HAP-1 (cell line): ENCODE data around the gene C5orf24.
A peak's percentile ranks its signal among the peaks of the same experiment; 100 is the strongest.

Experiments
- DNase-seq, 2 experiments: peaks; one replicate each; pipeline ENCODE4 v3.0.0-alpha.2; 2016 to 2020; ENCODE audit warnings: low spot score in 2 of 2
- H3K27me3 ChIP-seq: fragments of 250-450 bp; sonication (Bioruptor Pico); 2 replicates; pipeline ENCODE4 v1.5.1; 2020; ENCODE audit warnings: low read depth, mild to moderate bottlenecking, moderate library complexity
- H3K36me3 ChIP-seq: fragments of 250-450 bp; sonication (Bioruptor Pico); replicated peaks from 2 replicates; pipeline ENCODE4 v1.5.1; 2020; ENCODE audit warnings: mild to moderate bottlenecking
- H3K4me1 ChIP-seq: fragments of 250-450 bp; sonication (Bioruptor Pico); 2 replicates; pipeline ENCODE4 v1.5.1; 2020; ENCODE audit warnings: mild to moderate bottlenecking
- H3K4me3 ChIP-seq: fragments of 250-450 bp; sonication (Bioruptor Pico); 2 replicates; pipeline ENCODE4 v1.5.1; 2020; ENCODE audit warnings: mild to moderate bottlenecking, moderate library complexity
- H3K9me3 ChIP-seq: fragments of 250-450 bp; sonication (Bioruptor Pico); 2 replicates; pipeline ENCODE4 v1.5.1; 2020; ENCODE audit warnings: mild to moderate bottlenecking, moderate library complexity
- in situ Hi-C: fragments of 300-500 bp; cut with MboI; formaldehyde crosslinking; loops from 3 replicates; pipeline ENCODE4 v1.14.3; 2020; ENCODE audit warnings: low sequenced_read_pairs, inconsistent platforms, mixed read lengths

The C5orf24 gene

GRCh38 chr5:134845852-134846640 lies at the start of gene C5orf24:
C5orf24 (plus strand) TSS chr5:134845968; CDS start chr5:134854901, 8,933 bp downstream.
- DNase-seq: peak; percentile 84 to 94
- no peaks in the 10 kb centered on the region for H3K9me3 ChIP-seq
- no peaks in the 10 kb centered on the region for H3K27me3 ChIP-seq
- peak within 1 kb of the TSS; percentile 65 for H3K4me3 ChIP-seq
- peaks cover 10% of the 10 kb centered on the region for H3K36me3 ChIP-seq
- peaks cover 11% of the 10 kb centered on the region for H3K4me1 ChIP-seq
- in situ Hi-C loops: no loop called here

- in situ Hi-C loops: no loop called here
- DNase-seq: no peak
- Histone ChIP-seq H3K27me3 (no peaks in the 10 kb centered on the region), H3K4me3 (no peak overlapping the region), H3K9me3 (no peaks in the 10 kb centered on the region), H3K4me1 (peaks cover 2% of the 10 kb centered on the region; the same call in 1 of the 2 replicates), H3K36me3 (peaks cover 73% of the 10 kb centered on the region)
Observed at GRCh38 chr5:134798468-134798867, 47.3 kb upstream of the C5orf24 start.

DNA sequence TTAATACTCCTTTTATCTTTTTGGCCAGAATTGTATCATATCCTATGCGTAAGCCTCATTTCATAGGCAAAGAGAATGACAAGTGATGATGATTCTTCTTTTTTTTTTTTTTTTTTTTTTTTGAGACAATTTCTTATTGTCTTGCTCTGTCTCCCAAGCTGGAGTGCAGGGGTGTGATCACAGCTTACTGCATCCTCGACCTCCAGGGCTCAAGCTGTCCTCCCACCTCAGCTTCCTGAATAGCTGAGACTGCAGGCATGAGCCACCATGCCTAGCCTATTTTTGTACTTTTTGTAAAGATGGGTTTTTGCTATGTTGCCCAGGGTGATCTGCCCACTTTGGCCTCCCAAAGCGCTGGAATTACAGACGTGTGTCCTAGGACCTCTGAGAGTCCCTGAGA lies 41.9 kb upstream of the C5orf24 start:
- Histone ChIP-seq H3K36me3 (peaks cover 45% of the 10 kb centered on the region), H3K4me1 (no peaks in the 10 kb centered on the region), H3K4me3 (no peak overlapping the region), H3K9me3 (no peaks in the 10 kb centered on the region), H3K27me3 (no peaks in the 10 kb centered on the region)
- in situ Hi-C loops: no loop called here
- no peak for DNase-seq

GRCh38 chr5:134813407-134813806 lies 32.4 kb upstream of the C5orf24 start:
- in situ Hi-C loops: no loop called here
- H3K4me1 ChIP-seq: no peaks in the 10 kb centered on the region
- no peaks in the 10 kb centered on the region for H3K9me3 ChIP-seq
- H3K36me3 ChIP-seq: peaks cover 67% of the 10 kb centered on the region
- no peak for DNase-seq
- H3K27me3 ChIP-seq: no peaks in the 10 kb centered on the region
- H3K4me3 ChIP-seq: no peak overlapping the region

GRCh38 chr5:134813827-134814226 lies 31.9 kb upstream of the C5orf24 start:
- Histone ChIP-seq H3K27me3 (no peaks in the 10 kb centered on the region), H3K4me1 (no peaks in the 10 kb centered on the region), H3K4me3 (no peak overlapping the region), H3K9me3 (no peaks in the 10 kb centered on the region), H3K36me3 (peaks cover 65% of the 10 kb centered on the region)
- DNase-seq: no peak
- in situ Hi-C loops: no loop called here

GRCh38 chr5:134817006-134817405 lies 28.8 kb upstream of the C5orf24 start:
- Histone ChIP-seq H3K4me1 (no peaks in the 10 kb centered on the region; the same call in 1 of the 2 replicates), H3K36me3 (peaks cover 65% of the 10 kb centered on the region), H3K9me3 (no peaks in the 10 kb centered on the region), H3K4me3 (no peak overlapping the region), H3K27me3 (no peaks in the 10 kb centered on the region)
- in situ Hi-C loops: no loop called here
- no peak for DNase-seq

- Histone ChIP-seq H3K36me3 (peaks cover 61% of the 10 kb centered on the region), H3K9me3 (no peaks in the 10 kb centered on the region), H3K4me1 (no peaks in the 10 kb centered on the region; the same call in 1 of the 2 replicates), H3K27me3 (no peaks in the 10 kb centered on the region), H3K4me3 (no peak overlapping the region)
- in situ Hi-C loops: no loop called here
- DNase-seq: no peak
Observed at GRCh38 chr5:134818776-134819175, 27.0 kb upstream of the C5orf24 start.

- in situ Hi-C loops: no loop called here
- Histone ChIP-seq H3K4me3 (no peak overlapping the region), H3K27me3 (no peaks in the 10 kb centered on the region), H3K9me3 (no peaks in the 10 kb centered on the region), H3K36me3 (peaks cover 57% of the 10 kb centered on the region), H3K4me1 (no peaks in the 10 kb centered on the region; the same call in 1 of the 2 replicates)
- no peak for DNase-seq
Observed at GRCh38 chr5:134819407-134819963, 26.3 kb upstream of the C5orf24 start.

- DNase-seq: no peak
- no peak overlapping the region for H3K4me3 ChIP-seq
- in situ Hi-C loops: no loop called here
- H3K4me1 ChIP-seq: no peaks in the 10 kb centered on the region; the same call in 1 of the 2 replicates
- H3K9me3 ChIP-seq: no peaks in the 10 kb centered on the region
- no peaks in the 10 kb centered on the region for H3K27me3 ChIP-seq
- H3K36me3 ChIP-seq: peaks cover 67% of the 10 kb centered on the region
Observed at GRCh38 chr5:134821841-134822240, 23.9 kb upstream of the C5orf24 start.

GRCh38 chr5:134824681-134825080 lies 21.1 kb upstream of the C5orf24 start:
- H3K36me3 ChIP-seq: peaks cover 67% of the 10 kb centered on the region
- no peaks in the 10 kb centered on the region for H3K9me3 ChIP-seq
- no peaks in the 10 kb centered on the region for H3K27me3 ChIP-seq

DNA sequence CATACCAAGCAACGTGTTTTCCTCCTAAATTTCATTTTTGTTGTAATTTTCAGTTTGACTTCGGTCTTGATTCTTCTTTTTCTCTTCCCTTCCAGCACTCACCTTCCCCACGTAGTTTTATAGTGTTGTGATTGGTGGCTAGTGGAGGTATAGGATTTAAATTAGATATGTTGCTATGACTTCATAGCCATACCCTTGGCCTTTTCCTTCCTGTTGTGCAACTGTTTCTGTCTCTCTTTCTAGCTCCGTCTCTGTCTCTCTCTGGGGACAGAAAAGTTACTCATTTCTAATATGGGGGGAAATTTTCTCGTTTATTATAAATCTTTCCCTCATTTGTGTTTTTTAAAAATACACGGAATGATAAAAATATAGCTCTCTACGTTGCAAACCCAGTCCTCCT lies 20.6 kb upstream of the C5orf24 start:
- Histone ChIP-seq H3K4me3 (no peak overlapping the region), H3K9me3 (no peaks in the 10 kb centered on the region), H3K27me3 (no peaks in the 10 kb centered on the region), H3K36me3 (peaks cover 62% of the 10 kb centered on the region), H3K4me1 (no peaks in the 10 kb centered on the region; the same call in 1 of the 2 replicates)
- DNase-seq: no peak
- in situ Hi-C loops: no loop called here

More at GRCh38 chr5:134824681-134825080, 21.1 kb upstream of the C5orf24 start:
- Histone ChIP-seq H3K4me1 (no peaks in the 10 kb centered on the region; the same call in 1 of the 2 replicates), H3K4me3 (no peak overlapping the region)
- no peak for DNase-seq
- in situ Hi-C loops: no loop called here

DNA sequence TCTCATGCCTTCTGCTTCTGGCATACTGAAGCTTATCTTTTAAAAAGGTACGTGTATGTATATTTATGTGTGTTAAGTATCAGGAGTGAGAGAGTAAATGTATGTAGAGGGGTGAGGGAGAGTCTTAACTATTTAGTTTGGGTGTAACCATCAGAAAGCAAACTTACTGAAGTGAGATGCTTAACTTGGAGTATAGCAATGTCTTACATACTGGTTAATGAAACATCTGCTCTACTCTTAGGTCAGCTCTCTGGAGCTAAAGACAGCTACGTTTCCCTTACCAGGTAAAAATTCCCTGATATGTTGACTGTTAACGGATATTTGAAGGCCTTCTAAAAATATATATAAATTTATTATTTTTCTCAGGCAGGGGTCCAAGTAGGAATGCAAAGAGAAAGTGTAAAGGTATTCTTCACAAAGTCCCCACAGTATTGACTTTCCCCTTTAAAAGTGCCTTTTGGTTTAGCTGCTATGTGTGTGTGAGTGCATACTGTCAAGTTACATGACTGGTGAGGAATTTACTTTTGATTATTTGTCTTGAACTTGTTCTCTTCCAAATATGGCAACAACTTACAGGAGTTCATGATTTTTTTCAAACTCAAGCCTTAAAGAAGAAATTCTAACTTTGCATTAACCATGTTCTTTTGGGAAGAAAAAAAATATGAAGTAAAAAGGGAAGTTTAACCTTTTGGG lies 12.3 kb upstream of the C5orf24 start:
- no peaks in the 10 kb centered on the region for H3K4me1 ChIP-seq
- no peak for DNase-seq
- H3K4me3 ChIP-seq: no peak overlapping the region
- in situ Hi-C loops: no loop called here
- H3K9me3 ChIP-seq: no peaks in the 10 kb centered on the region
- peaks cover 23% of the 10 kb centered on the region for H3K36me3 ChIP-seq
- no peaks in the 10 kb centered on the region for H3K27me3 ChIP-seq

GRCh38 chr5:134835623-134836022 lies 10.1 kb upstream of the C5orf24 start:
- Histone ChIP-seq H3K27me3 (no peaks in the 10 kb centered on the region), H3K4me1 (0 out of 2 replicates have a peak, but pooled peaks cover 2% of the 10 kb centered on the region), H3K4me3 (no peak overlapping the region), H3K9me3 (no peaks in the 10 kb centered on the region), H3K36me3 (peaks cover 28% of the 10 kb centered on the region)
- DNase-seq: no peak
- in situ Hi-C loops: no loop called here
